ENCODE results near the gene IGF2R. TPM values are rescaled to one million over a fixed set of nuclear protein-coding genes. Genes with fewer than 3 reads are reported as not detected.

IGF2R gene
- polyA plus RNA-seq, 1 donor = 81.5 TPM

- peak in 1 of 2 donors; percentile 21 for DNase-seq
- H3K27me3 ChIP-seq (ENCODE audit: control insufficient read depth, insufficient read depth, low read length) = no peaks in the 10 kb centered on the region
- 35% methylated on average over 2 of the region's 6 CpGs for WGBS (ENCODE audit: insufficient coverage, low lambda C conversion rate)
- no peak overlapping the region for H3K4me3 ChIP-seq (ENCODE audit: low read length)
- no peaks in the 10 kb centered on the region for H3K9me3 ChIP-seq (ENCODE audit: control insufficient read depth, low read depth, low read length)
- H3K27ac ChIP-seq (ENCODE audit: low read length) = peak overlapping the region; percentile 67
- H3K36me3 ChIP-seq (ENCODE audit: control insufficient read depth, insufficient read depth, low read length) = peaks cover 88% of the 10 kb centered on the region
- peaks cover 9% of the 10 kb centered on the region for H3K4me1 ChIP-seq (ENCODE audit: control insufficient read depth, insufficient read depth, low read length)
These were observed 89.8 kb downstream of the IGF2R start for GRCh38 chr6:160058603-160059215.

GRCh38 chr6:160060221-160060620, 91.3 kb downstream of the IGF2R start:
- WGBS (ENCODE audit: insufficient coverage, low lambda C conversion rate) = no CpG with 5 or more reads among the region's 11 CpGs
- no peak for DNase-seq
- Histone ChIP-seq H3K4me1 (ENCODE audit: control insufficient read depth, insufficient read depth, low read length) (peaks cover 9% of the 10 kb centered on the region), H3K4me3 (ENCODE audit: low read length) (no peak overlapping the region), H3K27ac (ENCODE audit: low read length) (no peak overlapping the region), H3K9me3 (ENCODE audit: control insufficient read depth, low read depth, low read length) (no peaks in the 10 kb centered on the region), H3K36me3 (ENCODE audit: control insufficient read depth, insufficient read depth, low read length) (peaks cover 88% of the 10 kb centered on the region), H3K27me3 (ENCODE audit: control insufficient read depth, insufficient read depth, low read length) (no peaks in the 10 kb centered on the region)

- no peak overlapping the region for H3K4me3 ChIP-seq (ENCODE audit: low read length)
- H3K27me3 ChIP-seq (ENCODE audit: control insufficient read depth, insufficient read depth, low read length) = no peaks in the 10 kb centered on the region
- H3K9me3 ChIP-seq (ENCODE audit: control insufficient read depth, low read depth, low read length) = no peaks in the 10 kb centered on the region
- DNase-seq = no peak
- H3K4me1 ChIP-seq (ENCODE audit: control insufficient read depth, insufficient read depth, low read length) = peaks cover 9% of the 10 kb centered on the region
- no CpG with 5 or more reads among the region's 4 CpGs for WGBS (ENCODE audit: insufficient coverage, low lambda C conversion rate)
- H3K36me3 ChIP-seq (ENCODE audit: control insufficient read depth, insufficient read depth, low read length) = peaks cover 81% of the 10 kb centered on the region
- H3K27ac ChIP-seq (ENCODE audit: low read length) = no peak overlapping the region
These were observed 92.1 kb downstream of the IGF2R start for GRCh38 chr6:160060920-160061447.

GRCh38 chr6:160063771-160064413, 95.0 kb downstream of the IGF2R start:
- 80% methylated on average over 1 of the region's 8 CpGs for WGBS (ENCODE audit: insufficient coverage, low lambda C conversion rate)
- Histone ChIP-seq H3K36me3 (ENCODE audit: control insufficient read depth, insufficient read depth, low read length) (peaks cover 83% of the 10 kb centered on the region), H3K4me3 (ENCODE audit: low read length) (no peak overlapping the region), H3K9me3 (ENCODE audit: control insufficient read depth, low read depth, low read length) (no peaks in the 10 kb centered on the region), H3K4me1 (ENCODE audit: control insufficient read depth, insufficient read depth, low read length) (peaks cover 2% of the 10 kb centered on the region), H3K27ac (ENCODE audit: low read length) (no peak overlapping the region), H3K27me3 (ENCODE audit: control insufficient read depth, insufficient read depth, low read length) (no peaks in the 10 kb centered on the region)
- DNase-seq = no peak

GRCh38 chr6:160065200-160065599, 96.3 kb downstream of the IGF2R start:
- 70% methylated on average over 3 of the region's 9 CpGs for WGBS (ENCODE audit: insufficient coverage, low lambda C conversion rate)

GRCh38 chr6:160067564-160067963, 98.7 kb downstream of the IGF2R start:
- H3K27me3 ChIP-seq (ENCODE audit: control insufficient read depth, insufficient read depth, low read length) = no peaks in the 10 kb centered on the region
- H3K4me1 ChIP-seq (ENCODE audit: control insufficient read depth, insufficient read depth, low read length) = peaks cover 4% of the 10 kb centered on the region
- WGBS (ENCODE audit: insufficient coverage, low lambda C conversion rate) = 100% methylated on average over 1 of the region's 10 CpGs
- H3K27ac ChIP-seq (ENCODE audit: low read length) = no peak overlapping the region
- peaks cover 85% of the 10 kb centered on the region for H3K36me3 ChIP-seq (ENCODE audit: control insufficient read depth, insufficient read depth, low read length)
- H3K4me3 ChIP-seq (ENCODE audit: low read length) = no peak overlapping the region
- DNase-seq = no peak
- H3K9me3 ChIP-seq (ENCODE audit: control insufficient read depth, low read depth, low read length) = no peaks in the 10 kb centered on the region

More at GRCh38 chr6:160065200-160065599, 96.3 kb downstream of the IGF2R start:
- Histone ChIP-seq H3K4me3 (ENCODE audit: low read length) (no peak overlapping the region), H3K36me3 (ENCODE audit: control insufficient read depth, insufficient read depth, low read length) (peaks cover 83% of the 10 kb centered on the region), H3K27ac (ENCODE audit: low read length) (no peak overlapping the region), H3K9me3 (ENCODE audit: control insufficient read depth, low read depth, low read length) (no peaks in the 10 kb centered on the region), H3K4me1 (ENCODE audit: control insufficient read depth, insufficient read depth, low read length) (no peaks in the 10 kb centered on the region), H3K27me3 (ENCODE audit: control insufficient read depth, insufficient read depth, low read length) (no peaks in the 10 kb centered on the region)
- peak; percentile 19 to 41 for DNase-seq

GRCh38 chr6:160068346-160068745, 99.5 kb downstream of the IGF2R start:
- peaks cover 4% of the 10 kb centered on the region for H3K4me1 ChIP-seq (ENCODE audit: control insufficient read depth, insufficient read depth, low read length)
- H3K27ac ChIP-seq (ENCODE audit: low read length) = no peak overlapping the region
- H3K36me3 ChIP-seq (ENCODE audit: control insufficient read depth, insufficient read depth, low read length) = peaks cover 87% of the 10 kb centered on the region
- WGBS (ENCODE audit: insufficient coverage, low lambda C conversion rate) = no CpG with 5 or more reads among the region's 7 CpGs
- DNase-seq = no peak
- H3K27me3 ChIP-seq (ENCODE audit: control insufficient read depth, insufficient read depth, low read length) = no peaks in the 10 kb centered on the region
- no peak overlapping the region for H3K4me3 ChIP-seq (ENCODE audit: low read length)
- H3K9me3 ChIP-seq (ENCODE audit: control insufficient read depth, low read depth, low read length) = no peaks in the 10 kb centered on the region

- Histone ChIP-seq H3K27ac (ENCODE audit: low read length) (no peak overlapping the region), H3K4me1 (ENCODE audit: control insufficient read depth, insufficient read depth, low read length) (peaks cover 4% of the 10 kb centered on the region), H3K36me3 (ENCODE audit: control insufficient read depth, insufficient read depth, low read length) (peaks cover 88% of the 10 kb centered on the region), H3K9me3 (ENCODE audit: control insufficient read depth, low read depth, low read length) (no peaks in the 10 kb centered on the region), H3K27me3 (ENCODE audit: control insufficient read depth, insufficient read depth, low read length) (no peaks in the 10 kb centered on the region), H3K4me3 (ENCODE audit: low read length) (no peak overlapping the region)
- DNase-seq = no peak
- WGBS (ENCODE audit: insufficient coverage, low lambda C conversion rate) = no CpG with 5 or more reads among the region's 9 CpGs
These were observed 100.2 kb downstream of the IGF2R start for GRCh38 chr6:160069050-160069454.

- WGBS (ENCODE audit: insufficient coverage, low lambda C conversion rate) = no CpG with 5 or more reads among the region's 7 CpGs
- H3K36me3 ChIP-seq (ENCODE audit: control insufficient read depth, insufficient read depth, low read length) = peaks cover 87% of the 10 kb centered on the region
- H3K27ac ChIP-seq (ENCODE audit: low read length) = no peak overlapping the region
- H3K4me1 ChIP-seq (ENCODE audit: control insufficient read depth, insufficient read depth, low read length) = peaks cover 4% of the 10 kb centered on the region
- H3K27me3 ChIP-seq (ENCODE audit: control insufficient read depth, insufficient read depth, low read length) = no peaks in the 10 kb centered on the region
- no peak for DNase-seq
- no peaks in the 10 kb centered on the region for H3K9me3 ChIP-seq (ENCODE audit: control insufficient read depth, low read depth, low read length)
- no peak overlapping the region for H3K4me3 ChIP-seq (ENCODE audit: low read length)
These were observed 100.6 kb downstream of the IGF2R start for GRCh38 chr6:160069459-160069858.

- Histone ChIP-seq H3K4me3 (ENCODE audit: low read length) (no peak overlapping the region), H3K36me3 (ENCODE audit: control insufficient read depth, insufficient read depth, low read length) (peaks cover 90% of the 10 kb centered on the region), H3K27ac (ENCODE audit: low read length) (no peak overlapping the region), H3K4me1 (ENCODE audit: control insufficient read depth, insufficient read depth, low read length) (peaks cover 4% of the 10 kb centered on the region), H3K27me3 (ENCODE audit: control insufficient read depth, insufficient read depth, low read length) (no peaks in the 10 kb centered on the region), H3K9me3 (ENCODE audit: control insufficient read depth, low read depth, low read length) (no peaks in the 10 kb centered on the region)
- no peak for DNase-seq
- WGBS (ENCODE audit: insufficient coverage, low lambda C conversion rate) = no CpG with 5 or more reads among the region's 11 CpGs
These were observed 101.5 kb downstream of the IGF2R start for GRCh38 chr6:160070427-160070826.
